DOHH2 (cell line): ENCODE results near the gene A2M.

ENCODE experiments used
- H3F3A ChIP-seq: fragments of 200-600 bp; sonication (generic), shearing (Covaris generic); 2 replicates; pipeline ENCODE4 v1.6.0; 2016; ENCODE audit warnings: antibody characterized with exemption, mild to moderate bottlenecking; ENCODE audit not compliant: control insufficient read depth, insufficient read depth
- H3K27ac ChIP-seq: fragments of 200-600 bp; sonication (generic); 2 replicates; pipeline ENCODE4 v1.5.1; 2014; ENCODE audit warnings: low read depth, mild to moderate bottlenecking, low read length, moderate library complexity
- H3K27me3 ChIP-seq: fragments of 200-600 bp; sonication (generic); 2 replicates; pipeline ENCODE4 v1.6.1; 2014; ENCODE audit warnings: mild to moderate bottlenecking, low read length, mixed read lengths; ENCODE audit not compliant: control insufficient read depth
- H3K36me3 ChIP-seq: fragments of 200-600 bp; sonication (generic); 2 replicates; pipeline ENCODE4 v1.6.1; 2014; ENCODE audit warnings: mild to moderate bottlenecking, low read length, moderate library complexity, mixed read lengths; ENCODE audit not compliant: control insufficient read depth
- H3K4me1 ChIP-seq: fragments of 200-600 bp; sonication (generic); 2 replicates; pipeline ENCODE4 v1.6.1; 2014; ENCODE audit warnings: mild to moderate bottlenecking, low read length, mixed read lengths; ENCODE audit not compliant: control insufficient read depth
- H3K4me2 ChIP-seq: fragments of 200-600 bp; sonication (generic); 2 replicates; pipeline ENCODE4 v1.6.0; 2014; ENCODE audit warnings: mild to moderate bottlenecking, low read length, moderate library complexity
- H3K4me3 ChIP-seq: fragments of 200-600 bp; sonication (generic); 2 replicates; pipeline ENCODE4 v1.5.1; 2014; ENCODE audit warnings: mild to moderate bottlenecking, low read length, mixed read lengths
- H3K79me2 ChIP-seq: fragments of 200-600 bp; sonication (generic); 2 replicates; pipeline ENCODE4 v1.6.1; 2014; ENCODE audit warnings: mild to moderate bottlenecking, low read length, mixed read lengths; ENCODE audit not compliant: control insufficient read depth
- H3K9me2 ChIP-seq: fragments of 200-600 bp; sonication (generic); replicated peaks from 2 replicates; pipeline ENCODE4 v1.6.1; 2014; ENCODE audit warnings: mild to moderate bottlenecking, low read length, mixed read lengths; ENCODE audit not compliant: control insufficient read depth
- H3K9me3 ChIP-seq: fragments of 200-600 bp; sonication (generic); 2 replicates; pipeline ENCODE4 v1.6.1; 2014; ENCODE audit warnings: antibody characterized with exemption, low read length, mixed read lengths; ENCODE audit not compliant: control insufficient read depth, insufficient read depth
- H4K20me1 ChIP-seq: fragments of 200-600 bp; sonication (generic); 2 replicates; pipeline ENCODE4 v1.6.0; 2014; ENCODE audit warnings: low read depth, mild to moderate bottlenecking, antibody characterized with exemption, low read length, moderate library complexity; ENCODE audit not compliant: control insufficient read depth, insufficient read depth
- CTCF ChIP-seq: fragments of 200-600 bp; sonication (generic); IDR thresholded peaks from one replicate; pipeline ENCODE4 v1.5.1; 2014; ENCODE audit warnings: antibody characterized with exemption, mild to moderate bottlenecking, low read depth, low read length; ENCODE audit not compliant: poor library complexity, severe bottlenecking
- EZH2phosphoT487 ChIP-seq: fragments of 200-600 bp; sonication (generic); IDR thresholded peaks from 2 replicates; pipeline ENCODE4 v1.6.1; 2017; ENCODE audit warnings: borderline replicate concordance, mild to moderate bottlenecking, antibody characterized with exemption, low read length, moderate library complexity, mixed read lengths

A2M gene

GRCh38 chr12:9083793-9084192, 31.9 kb downstream of the A2M start:
- H4K20me1 ChIP-seq, result no peaks in the 10 kb centered on the region
- H3K27me3 ChIP-seq, result peaks cover 8% of the 10 kb centered on the region; the same call in 1 of the 2 replicates
- no peaks in the 10 kb centered on the region for H3K9me2 ChIP-seq
- H3K4me2 ChIP-seq, result no peak overlapping the region
- no peak for TF ChIP-seq EZH2phosphoT487
- no peak for TF ChIP-seq CTCF
- no peak overlapping the region for H3K4me3 ChIP-seq
- H3K27ac ChIP-seq, result no peak overlapping the region
- no peaks in the 10 kb centered on the region for H3K79me2 ChIP-seq
- H3K4me1 ChIP-seq, result no peaks in the 10 kb centered on the region
- H3K9me3 ChIP-seq, result no peaks in the 10 kb centered on the region
- no peaks in the 10 kb centered on the region for H3K36me3 ChIP-seq
- no peaks in the 10 kb centered on the region for H3F3A ChIP-seq

GRCh38 chr12:9081667-9082427, 33.9 kb downstream of the A2M start:
- H4K20me1 ChIP-seq, result no peaks in the 10 kb centered on the region

GRCh38 chr12:9079883-9080675, 35.6 kb downstream of the A2M start:
- Histone ChIP-seq H3K9me3 (no peaks in the 10 kb centered on the region), H3K9me2 (no peaks in the 10 kb centered on the region)

More at GRCh38 chr12:9081667-9082427, 33.9 kb downstream of the A2M start:
- Histone ChIP-seq H3K79me2 (no peaks in the 10 kb centered on the region), H3K27ac (no peak overlapping the region), H3K9me3 (no peaks in the 10 kb centered on the region), H3K4me2 (no peak overlapping the region), H3F3A (no peaks in the 10 kb centered on the region), H3K4me3 (no peak overlapping the region), H3K27me3 (no peaks in the 10 kb centered on the region), H3K36me3 (no peaks in the 10 kb centered on the region), H3K4me1 (no peaks in the 10 kb centered on the region), H3K9me2 (no peaks in the 10 kb centered on the region)
- TF ChIP-seq EZH2phosphoT487 (no peak), CTCF (no peak)

More at GRCh38 chr12:9079883-9080675, 35.6 kb downstream of the A2M start:
- H3K79me2 ChIP-seq, result no peaks in the 10 kb centered on the region
- no peak overlapping the region for H3K27ac ChIP-seq
- no peaks in the 10 kb centered on the region for H3F3A ChIP-seq
- H4K20me1 ChIP-seq, result no peaks in the 10 kb centered on the region
- H3K4me3 ChIP-seq, result no peak overlapping the region
- TF ChIP-seq CTCF, result no peak
- TF ChIP-seq EZH2phosphoT487, result no peak
- H3K36me3 ChIP-seq, result no peaks in the 10 kb centered on the region
- H3K27me3 ChIP-seq, result no peaks in the 10 kb centered on the region
- no peaks in the 10 kb centered on the region for H3K4me1 ChIP-seq
- no peak overlapping the region for H3K4me2 ChIP-seq
